NCI-H1417 treated with DMSO at 0.1 percent for 48 hours (cell line): ENCODE data around the gene HES2.
"Not testable (repeated sequence)": the region's sequence is repeated elsewhere in the genome, so short reads cannot be mapped to it uniquely, and the experiment has no call there.

ENCODE experiments used
- DNase-seq: peaks from one replicate; lab custom pipeline; 2025; lab: John Stamatoyannopoulos, UW

The HES2 gene

GRCh38 chr1:6418668-6419396 lies 887 bp downstream of the HES2 start:
- DNase-seq = no peak

DNA sequence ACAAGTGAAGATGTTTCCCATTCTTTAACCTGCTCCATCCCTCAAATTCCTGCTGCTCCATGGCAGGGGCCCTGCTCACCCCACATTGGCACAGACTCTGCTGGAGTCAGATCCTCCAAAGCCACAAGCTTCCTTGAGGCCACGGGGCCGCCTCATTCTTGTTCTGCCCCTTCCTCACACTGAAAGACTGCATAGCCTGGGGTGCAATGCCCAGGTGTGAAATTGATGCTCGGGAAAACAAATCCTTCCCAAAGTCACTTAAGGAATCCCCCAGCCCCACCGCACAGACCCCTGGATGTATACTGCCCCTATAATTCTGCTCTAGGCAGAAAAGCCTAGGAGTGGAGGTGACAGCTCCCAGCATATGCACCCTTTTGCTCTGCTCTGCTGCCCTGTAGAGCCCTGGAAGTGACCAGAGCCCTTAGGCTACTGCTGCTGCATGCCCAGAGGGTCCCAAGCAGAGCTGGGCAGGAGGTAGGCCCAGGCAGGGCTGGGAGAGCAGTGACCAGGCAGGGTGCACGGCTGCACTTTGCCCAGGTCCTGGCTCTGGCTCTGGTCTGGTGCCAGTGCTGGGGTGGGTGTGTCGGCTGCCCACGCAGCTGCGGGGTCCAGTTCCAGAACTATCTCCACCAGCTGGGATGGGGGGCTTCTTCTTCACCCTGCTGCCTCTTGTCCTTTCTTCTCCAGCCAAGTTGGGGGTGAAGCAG lies 1.6 kb downstream of the HES2 start:
- no peak for DNase-seq

DNA sequence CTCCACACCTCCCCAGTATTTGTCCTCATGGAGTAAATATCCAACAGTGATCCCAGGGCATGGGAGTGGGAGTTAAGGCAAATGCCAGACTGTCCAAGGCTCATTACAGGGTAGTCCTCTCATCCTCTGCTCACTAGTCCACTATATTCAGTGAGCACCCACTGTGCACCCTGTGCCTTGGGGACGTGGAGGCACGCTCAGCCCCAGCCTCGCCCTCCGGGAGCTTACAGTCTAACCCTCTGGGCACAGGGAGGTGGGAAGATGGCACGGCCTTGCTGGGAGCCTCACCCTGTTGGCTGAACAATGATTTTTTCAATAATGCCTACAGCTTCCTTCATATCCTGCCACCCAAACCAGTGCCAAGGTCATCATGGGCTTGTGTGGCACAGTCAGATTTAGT lies 2.8 kb downstream of the HES2 start:
- DNase-seq = no peak

GRCh38 chr1:6416295-6416656 lies 3.4 kb downstream of the HES2 start:
- no peak for DNase-seq

GRCh38 chr1:6414881-6415626 lies 4.7 kb downstream of the HES2 start:
- no peak for DNase-seq

DNA sequence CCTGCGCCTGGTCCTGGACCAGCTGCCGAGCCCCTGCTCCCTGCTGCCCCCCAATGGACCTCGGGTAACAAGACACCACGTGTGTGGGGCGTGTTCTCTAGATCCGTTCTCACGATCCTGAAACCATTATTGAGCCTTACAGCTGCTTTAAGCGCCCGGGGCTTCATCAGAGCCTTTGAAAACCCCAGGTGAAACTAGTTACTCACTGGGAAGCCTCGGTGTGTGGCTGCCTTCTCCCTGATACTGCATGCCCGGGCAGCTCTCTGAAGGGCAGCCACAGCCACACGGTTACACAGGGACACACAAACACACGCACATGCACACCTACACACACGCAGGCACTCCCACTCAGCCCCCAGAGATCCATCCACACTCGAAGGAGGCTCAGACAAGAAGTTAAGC lies 5.3 kb downstream of the HES2 start:
- DNase-seq = peak; percentile 3

- DNase-seq = peak; percentile 16
Measured at GRCh38 chr1:6412896-6413295, 6.8 kb downstream of the HES2 start.

GRCh38 chr1:6410248-6410893 lies 9.3 kb downstream of the HES2 start:
- DNase-seq = no peak

DNA sequence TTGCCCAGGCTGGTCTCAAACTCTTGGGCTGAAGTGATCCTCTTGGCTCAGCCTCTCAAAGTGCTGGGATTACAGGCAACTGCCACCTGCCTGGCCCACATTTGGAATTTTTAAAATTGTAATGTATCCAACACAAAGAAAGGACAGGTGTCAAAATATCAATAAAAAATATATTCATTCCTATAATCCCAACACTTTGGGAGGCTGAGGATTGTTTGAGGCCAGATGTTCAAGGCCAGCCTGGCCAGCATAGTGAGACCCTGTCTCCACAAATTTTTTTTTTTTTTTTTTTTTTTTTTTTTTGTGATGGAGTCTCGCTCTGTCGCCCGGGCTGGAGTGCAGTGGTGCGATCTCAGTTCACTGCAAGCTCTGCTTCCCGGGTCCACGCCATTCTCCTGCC lies 10.0 kb downstream of the HES2 start:
- DNase-seq = no peak

GRCh38 chr1:6409053-6409452 lies 10.7 kb downstream of the HES2 start:
- DNase-seq = no peak

DNA sequence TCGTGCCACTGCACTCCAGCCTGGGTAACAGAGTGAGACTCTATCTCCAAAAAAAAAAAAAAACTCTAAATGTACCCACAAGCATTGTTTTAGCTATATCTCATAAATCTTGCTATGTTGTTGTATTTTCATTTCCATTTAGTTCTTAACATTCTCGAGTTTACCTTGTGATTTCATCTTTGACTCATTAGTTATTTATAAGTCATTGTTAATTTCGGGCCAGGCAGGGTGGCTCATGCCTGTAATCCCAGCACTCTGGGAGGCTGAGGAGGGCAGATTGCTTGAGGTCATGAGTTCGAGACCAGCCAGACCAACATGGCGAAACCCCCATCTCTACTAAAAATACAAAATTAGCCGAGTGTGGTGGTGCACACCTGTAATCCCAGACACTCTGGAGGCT lies 11.7 kb downstream of the HES2 start:
- no peak for DNase-seq

GRCh38 chr1:6401673-6402072 lies 18.0 kb downstream of the HES2 start:
- no peak for DNase-seq

DNA sequence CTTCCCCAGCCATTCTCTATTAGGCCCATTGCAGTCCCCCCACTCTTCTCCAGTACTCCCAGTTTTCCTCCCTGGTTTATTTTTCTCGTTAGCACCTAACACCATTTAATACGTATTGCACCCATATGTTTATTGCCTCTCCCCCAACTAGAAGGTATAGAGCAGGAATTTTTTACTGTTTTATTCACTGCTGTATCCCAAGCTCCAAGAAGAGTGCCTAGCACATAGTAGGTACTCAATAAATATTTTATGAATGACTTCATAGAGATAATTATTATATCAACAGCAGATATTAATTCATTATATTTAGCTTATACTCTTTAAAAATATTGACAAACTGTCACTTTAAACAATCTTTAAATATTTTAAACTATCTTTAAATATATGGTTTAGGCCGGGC lies 20.4 kb downstream of the HES2 start:
- no peak for DNase-seq

DNA sequence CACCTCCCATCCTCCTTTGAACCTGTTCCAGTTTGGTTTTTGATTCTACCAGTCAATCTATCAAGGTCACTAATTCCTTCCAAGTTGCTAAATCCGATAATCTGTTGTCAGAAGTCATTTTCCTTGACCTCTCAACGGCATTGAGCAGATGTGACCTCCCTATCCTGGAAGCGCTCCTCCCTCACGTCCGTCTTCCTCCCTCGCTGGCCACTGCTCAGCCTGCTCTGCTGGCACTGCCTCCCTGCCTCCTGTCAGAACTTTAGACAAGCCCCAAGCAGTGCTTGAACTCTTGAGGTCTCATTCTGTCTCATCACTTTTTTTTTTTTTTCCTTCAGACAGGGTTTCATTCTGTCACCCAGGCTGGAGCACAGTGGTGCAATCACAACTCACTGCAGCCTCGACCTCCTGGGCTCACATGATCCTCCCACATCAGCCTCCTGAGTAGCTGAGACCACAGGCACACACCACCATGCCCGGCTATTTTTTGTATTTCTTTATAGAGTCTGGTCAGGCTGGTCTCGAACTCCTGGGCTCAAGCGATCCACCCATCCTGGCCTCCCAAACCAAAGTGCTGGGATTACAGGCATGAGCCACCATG lies 21.8 kb downstream of the HES2 start:
- DNase-seq = no peak

- DNase-seq = no peak
Measured at GRCh38 chr1:6396998-6397397, 22.7 kb downstream of the HES2 start.

GRCh38 chr1:6395781-6396244 lies 23.9 kb downstream of the HES2 start:
- DNase-seq = not testable (repeated sequence)

DNA sequence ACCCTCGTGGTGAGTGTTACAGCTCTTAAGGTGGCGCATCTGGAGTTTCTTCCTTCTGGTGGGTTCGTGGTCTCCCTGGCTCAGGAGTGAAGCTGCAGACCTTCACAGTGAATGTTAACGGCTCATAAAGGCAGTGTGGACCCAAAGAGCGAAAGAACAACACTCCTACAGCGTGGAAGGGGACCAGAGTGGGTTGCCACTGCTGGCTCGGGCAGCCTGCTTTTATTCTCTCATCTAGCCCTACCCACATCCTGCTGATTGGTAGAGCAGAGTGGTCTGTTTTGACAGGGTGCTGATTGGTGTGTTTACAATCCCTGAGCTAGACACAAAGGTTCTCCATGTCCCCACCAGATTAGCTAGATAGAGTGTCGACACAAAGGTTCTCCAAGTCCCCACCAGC lies 24.6 kb downstream of the HES2 start:
- DNase-seq = not testable (repeated sequence)

DNA sequence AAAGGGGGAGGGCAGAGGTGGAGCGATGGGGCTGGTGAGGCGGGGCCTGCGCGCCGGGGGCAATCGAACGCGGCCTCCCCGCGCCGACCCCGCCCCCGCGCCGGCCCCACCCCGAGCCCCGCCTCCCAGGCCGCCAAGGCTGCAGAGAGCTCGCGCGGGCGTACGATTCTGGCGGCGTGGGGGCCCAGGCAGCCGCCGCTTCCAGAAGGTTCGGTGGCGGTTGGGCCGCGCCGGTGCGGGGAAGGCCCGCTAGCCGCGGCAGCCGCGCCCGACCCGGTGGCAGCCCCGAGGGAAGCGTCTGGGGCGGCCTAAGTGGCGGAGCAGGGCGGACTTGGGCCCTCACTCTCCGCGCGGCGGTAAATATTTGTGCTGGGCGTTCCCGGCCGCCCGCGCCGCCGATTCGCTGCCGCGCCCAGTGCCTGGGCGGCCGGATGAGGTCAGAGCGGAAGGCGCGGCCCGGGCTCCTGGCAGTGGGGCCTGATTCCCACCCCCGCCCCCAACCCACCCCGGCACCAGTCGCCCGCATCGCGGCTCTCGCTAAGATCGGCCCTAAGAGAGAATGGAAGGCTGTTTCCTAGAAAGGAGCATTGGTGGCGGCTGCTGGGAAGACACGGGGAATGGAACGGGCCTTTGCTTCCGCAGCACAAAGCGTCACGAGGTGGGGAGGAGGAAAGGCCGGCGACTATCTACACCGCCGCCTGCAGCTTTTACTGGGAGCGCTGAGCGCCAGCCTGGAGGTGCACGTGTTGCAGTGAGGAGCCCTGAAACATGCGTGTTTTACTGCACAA lies 26.1 kb downstream of the HES2 start, which contains the start of gene ACOT7:
Gene ACOT7, minus strand, starts transcription at position 368 of the 788 bp plus-strand sequence. CDS start 368 bp downstream, outside the sequence.
- peak; percentile 67 for DNase-seq

DNA sequence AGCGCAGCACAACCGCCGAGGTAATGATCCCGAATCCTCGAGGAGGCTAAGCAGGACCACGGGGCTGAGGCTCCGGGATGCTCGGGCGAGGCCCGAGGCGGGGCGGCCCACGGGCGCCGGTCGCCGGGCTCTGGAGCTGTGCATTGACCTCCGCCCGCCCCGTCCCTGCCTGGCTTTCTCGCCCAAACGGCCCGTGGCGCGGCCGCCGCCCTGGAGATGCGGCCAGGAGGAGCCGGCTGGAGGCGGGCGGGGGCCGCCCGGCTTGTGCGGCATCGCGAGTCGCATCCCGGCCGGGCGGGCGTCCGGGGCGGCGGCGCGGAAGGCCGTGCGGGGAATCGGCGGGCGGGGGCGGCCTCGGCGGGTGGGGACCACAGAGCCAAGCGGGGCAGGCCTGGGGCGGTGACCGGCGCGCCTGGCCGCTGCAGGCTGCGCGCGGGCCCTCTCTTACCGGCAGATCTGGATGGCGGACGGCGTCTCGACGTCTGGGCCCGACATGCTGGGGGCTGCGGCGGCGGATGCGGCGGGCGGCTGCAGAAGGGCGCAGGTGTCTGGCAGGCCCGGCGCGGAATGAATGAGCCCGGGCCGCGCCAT lies 26.8 kb downstream of the HES2 start:
- no peak for DNase-seq

DNA sequence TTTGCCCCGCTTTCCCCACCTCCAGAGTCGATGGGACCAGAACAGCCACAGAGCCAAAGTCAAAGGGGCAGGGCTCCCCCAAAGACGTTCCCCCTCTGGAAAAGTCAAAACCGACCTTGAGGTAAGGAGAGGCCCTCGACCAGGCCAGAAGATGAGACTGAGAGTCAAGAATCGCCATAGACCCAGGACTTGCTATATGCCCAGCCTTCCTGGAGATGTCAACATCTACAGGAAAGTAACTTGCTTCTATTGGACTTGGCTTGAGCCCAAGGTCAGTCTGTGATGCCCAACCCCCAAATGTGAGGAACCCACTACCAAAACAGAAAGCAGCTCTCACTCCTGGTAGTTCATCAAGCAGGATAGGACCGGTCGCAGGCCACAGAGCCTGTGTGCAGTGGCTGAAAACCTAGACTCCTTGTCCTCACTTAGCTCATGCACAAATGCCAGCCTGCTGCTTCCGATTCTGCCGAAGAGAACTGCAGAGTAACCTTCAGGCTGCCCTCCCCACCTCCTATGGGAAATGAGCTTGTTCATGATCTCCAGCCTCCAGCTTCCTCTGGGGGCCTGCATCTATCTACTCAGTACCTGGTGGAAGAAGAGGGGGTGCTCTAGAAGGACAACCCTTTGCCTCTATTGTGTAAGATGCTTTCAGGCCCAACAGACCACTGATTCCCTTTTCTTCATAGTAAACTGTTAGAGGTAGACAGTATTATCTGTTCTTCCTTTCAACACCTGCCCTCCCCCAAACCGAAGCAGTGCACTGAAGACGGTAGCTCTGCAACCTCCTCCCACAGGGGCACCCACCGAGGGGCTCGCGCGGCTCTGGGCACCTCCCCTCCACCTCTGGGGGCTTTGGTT lies 27.5 kb downstream of the HES2 start:
- DNase-seq = no peak
